Gastroesophageal sphincter (tissue), 4 donors: ENCODE results near the gene LAMC2. TPM values are rescaled to one million over a fixed set of nuclear protein-coding genes. Genes with fewer than 3 reads are reported as not detected.

ENCODE experiments used
- ATAC-seq: fragments of 150-250 bp; one replicate; pipeline ENCODE4 v1.9.1; 2016; ENCODE audit warnings: mild to moderate bottlenecking, moderate library complexity
- H3K27ac ChIP-seq, 4 donors: fragments of 200-600 bp; sonication (generic) in 3 of 4; 1 replicate in 3 of 4; 2 replicates in 1 of 4; pipeline ENCODE4 v1.5.1; 2016 to 2019
- H3K27me3 ChIP-seq: fragments of 200-600 bp; sonication (generic); one replicate; pipeline ENCODE4 v1.5.1; 2019
- H3K36me3 ChIP-seq, 2 donors: fragments of 200-600 bp; sonication (generic); one replicate each; pipeline ENCODE4 v1.5.1; 2019; ENCODE audit warnings: control low read depth in 1 of 2
- H3K4me1 ChIP-seq, 3 donors: fragments of 200-600 bp; sonication (generic); 1 replicate in 2 of 3; 2 replicates in 1 of 3; pipeline ENCODE4 v1.5.1; 2016 to 2019; ENCODE audit warnings: control low read depth in 2 of 3
- H3K4me3 ChIP-seq, 2 donors: fragments of 200-600 bp; sonication (generic); one replicate each; pipeline ENCODE4 v1.5.1; 2019; ENCODE audit warnings: mild to moderate bottlenecking in 1 of 2, moderate library complexity in 1 of 2
- H3K9me3 ChIP-seq, 3 donors: fragments of 200-600 bp; sonication (generic); one replicate each; pipeline ENCODE4 v1.5.1; 2017 to 2019; ENCODE audit warnings: control low read depth in 2 of 3
- CTCF ChIP-seq, 4 experiments: fragments of 200-600 bp in 2 of 4; fragments of 450-650 bp in 2 of 4; sonication (generic) in 1 of 4; IDR thresholded peaks; one replicate each; pipeline ENCODE4 v1.5.1; 2017 to 2019; ENCODE audit warnings: antibody characterized with exemption in 4 of 4, mild to moderate bottlenecking in 2 of 4, moderate library complexity in 2 of 4
- EP300 ChIP-seq: sonication (generic); formaldehyde crosslinking; IDR thresholded peaks from one replicate; pipeline ENCODE4 v1.6.1; 2017; ENCODE audit warnings: antibody characterized with exemption, mild to moderate bottlenecking
- POLR2A ChIP-seq, 2 donors: fragments of 450-650 bp; IDR thresholded peaks; one replicate each; pipeline ENCODE4 v1.6.1; 2017; ENCODE audit warnings: antibody characterized with exemption in 2 of 2, mild to moderate bottlenecking in 2 of 2, moderate library complexity in 1 of 2
- POLR2AphosphoS5 ChIP-seq: sonication (generic); formaldehyde crosslinking; IDR thresholded peaks from one replicate; pipeline ENCODE4 v1.6.1; 2017; ENCODE audit warnings: antibody characterized with exemption
- WGBS, 2 donors: methylation state at CpG; one replicate each; pipeline ENCODE4 v1.1.5; 2018; ENCODE audit warnings: low coverage in 1 of 2; 5-methylcytosine and 5-hydroxymethylcytosine counted together
- total RNA-seq, 4 donors: library from RNA; depleted of rRNA; stranded (reverse); fragments of >200 nt; gene quantifications; one replicate each; pipeline ENCODE4 v1.1.0, GENCODE V29; 2016

LAMC2 gene
- total RNA-seq, 4 donors from 2014 or later, result 10.2 to 43.4 (median 18.4) TPM

GRCh38 chr1:183293876-183294275 lies 107.8 kb downstream of the LAMC2 start:
- Histone ChIP-seq H3K4me3 (no peak overlapping the region), H3K4me1 (peaks cover 0 to 14% (median 10%) of the 10 kb centered on the region in 3 donors), H3K9me3 (no peaks in the 10 kb centered on the region), H3K27ac (no peak overlapping the region), H3K27me3 (no peaks in the 10 kb centered on the region), H3K36me3 (no peaks in the 10 kb centered on the region)
- no peak for ATAC-seq
- 81 to 90% methylated on average over 1 of the region's 1 CpG for WGBS, 2 donors
- TF ChIP-seq EP300, result no peak
- no peak for TF ChIP-seq POLR2AphosphoS5
- no peak for TF ChIP-seq CTCF (IDR thresholded peaks at IDR 0.05)
- no peak for TF ChIP-seq POLR2A (IDR thresholded peaks at IDR 0.05)

Other genes starting within 250 kb of the LAMC2 start
- not detected for gene SHCBP1L, start 233.1 kb upstream of the LAMC2 start, total RNA-seq
- 100 to 1,000 TPM; 363 to 528 (median 514) TPM for gene LAMC1, start 162.8 kb upstream of the LAMC2 start, total RNA-seq
- gene NMNAT2, start 232.1 kb downstream of the LAMC2 start, total RNA-seq, result 1 to 10 TPM in 3 of 4 donors, under 1 TPM in 1; 0.93 to 2.2 (median 1.9) TPM